Fibroblast of lung (primary cell): ENCODE data around the gene INSR.

Experiments
- EZH2 ChIP-seq: IDR thresholded peaks from 2 replicates; pipeline ENCODE4 v1.5.1; 2012; ENCODE audit warnings: low read length, control low read depth, mild to moderate bottlenecking; ENCODE audit errors: missing control alignments
- TF ChIP-seq, protein P1 (sequence below), 2 donors: IDR thresholded peaks in 1 of 2; conservative IDR thresholded peaks in 1 of 2; 1 replicate in 1 of 2; 2 replicates in 1 of 2; pipeline ENCODE4 v1.5.1; 2011 to 2012; ENCODE audit warnings: low read length in 2 of 2, control low read depth in 1 of 2, inconsistent platforms in 1 of 2, low read depth in 1 of 2, mild to moderate bottlenecking in 1 of 2

DNA sequence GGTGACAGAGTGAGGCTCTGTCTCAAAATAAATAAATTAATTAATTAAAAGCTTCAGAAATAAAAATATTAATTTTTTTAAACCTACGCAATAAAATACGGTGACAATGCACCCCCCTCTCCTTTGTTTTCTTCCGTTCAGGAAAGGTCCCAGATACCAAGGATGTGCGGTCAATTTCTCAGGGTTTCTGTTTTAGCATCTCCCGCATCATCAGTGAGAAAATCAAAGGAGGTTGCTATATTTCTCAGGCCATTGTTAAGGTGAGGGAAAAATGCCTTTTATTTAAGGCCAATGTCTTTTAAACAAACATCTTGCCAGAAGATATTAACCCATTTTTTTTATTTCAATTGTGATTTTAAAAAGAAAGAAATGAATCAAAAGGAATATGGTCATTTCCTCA is 111.7 kb downstream of the INSR start:
- TF ChIP-seq, protein P1, sequence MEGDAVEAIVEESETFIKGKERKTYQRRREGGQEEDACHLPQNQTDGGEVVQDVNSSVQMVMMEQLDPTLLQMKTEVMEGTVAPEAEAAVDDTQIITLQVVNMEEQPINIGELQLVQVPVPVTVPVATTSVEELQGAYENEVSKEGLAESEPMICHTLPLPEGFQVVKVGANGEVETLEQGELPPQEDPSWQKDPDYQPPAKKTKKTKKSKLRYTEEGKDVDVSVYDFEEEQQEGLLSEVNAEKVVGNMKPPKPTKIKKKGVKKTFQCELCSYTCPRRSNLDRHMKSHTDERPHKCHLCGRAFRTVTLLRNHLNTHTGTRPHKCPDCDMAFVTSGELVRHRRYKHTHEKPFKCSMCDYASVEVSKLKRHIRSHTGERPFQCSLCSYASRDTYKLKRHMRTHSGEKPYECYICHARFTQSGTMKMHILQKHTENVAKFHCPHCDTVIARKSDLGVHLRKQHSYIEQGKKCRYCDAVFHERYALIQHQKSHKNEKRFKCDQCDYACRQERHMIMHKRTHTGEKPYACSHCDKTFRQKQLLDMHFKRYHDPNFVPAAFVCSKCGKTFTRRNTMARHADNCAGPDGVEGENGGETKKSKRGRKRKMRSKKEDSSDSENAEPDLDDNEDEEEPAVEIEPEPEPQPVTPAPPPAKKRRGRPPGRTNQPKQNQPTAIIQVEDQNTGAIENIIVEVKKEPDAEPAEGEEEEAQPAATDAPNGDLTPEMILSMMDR (conservative IDR thresholded peaks at IDR 0.05 in 1 of 2, IDR thresholded peaks at IDR 0.05 in 1 of 2; ENCODE audit: low read depth in 1 of 2, low read length in 2 of 2): no peak
- no peak for TF ChIP-seq EZH2
